ENCODE results near the gene CDKN1A. TPM values are rescaled to one million over a fixed set of nuclear protein-coding genes. Genes with fewer than 3 reads are reported as not detected.

The CDKN1A gene
- total RNA-seq, 2 experiments from 2014 or later: 36.7 to 39.5 TPM

- no peaks in the 10 kb centered on the region for H3K9me3 Mint-ChIP-seq
- peaks cover 5% of the 10 kb centered on the region for H3K27me3 Mint-ChIP-seq
- H3K27ac Mint-ChIP-seq: no peak overlapping the region
- DNase-seq: no peak
- no peak overlapping the region for H3K4me3 Mint-ChIP-seq
- POLR2A ChIA-PET: no interaction called here
- H3K4me1 Mint-ChIP-seq: peaks cover 17% of the 10 kb centered on the region
- CTCF ChIA-PET: interaction anchor here (0.9 to 1.8 kb wide), 3 partner anchors 8 to 14 kb away, joined by 3 to 6 read pairs (median 4); no protein-coding TSS in a partner anchor
- no peaks in the 10 kb centered on the region for H3K36me3 Mint-ChIP-seq (ENCODE audit: low read depth)
Measured at GRCh38 chr6:36671687-36672375, 6.7 kb upstream of the CDKN1A start.

DNA sequence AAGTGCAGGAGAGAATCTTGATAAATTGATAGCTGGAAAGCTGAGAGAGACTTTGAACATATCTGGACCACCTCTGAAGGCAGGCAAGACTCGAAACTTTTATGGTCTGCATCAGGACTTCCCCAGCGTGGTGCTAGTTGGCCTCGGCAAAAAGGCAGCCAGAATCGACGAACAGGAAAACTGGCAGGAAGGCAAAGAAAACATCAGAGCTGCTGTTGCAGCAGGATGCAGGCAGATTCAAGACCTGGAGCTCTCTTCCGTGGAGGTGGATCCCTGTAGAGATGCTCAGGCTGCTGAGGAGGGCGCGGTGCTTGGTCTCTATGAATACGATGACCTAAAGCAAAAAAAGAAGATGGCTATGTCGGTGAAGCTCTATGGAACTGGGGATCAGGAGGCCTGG lies 4.6 kb upstream of the CDKN1A start:
- CTCF ChIA-PET: interaction anchor here (0.6 to 1.3 kb wide), 4 partner anchors 19 to 81 kb away, joined by 3 to 10 read pairs (median 3); no protein-coding TSS in a partner anchor
- Mint-ChIP-seq H3K4me3 (no peak overlapping the region), H3K27ac (no peak overlapping the region), H3K4me1 (peaks cover 32% of the 10 kb centered on the region), H3K27me3 (peaks cover 13% of the 10 kb centered on the region), H3K36me3 (ENCODE audit: low read depth) (peaks cover 1% of the 10 kb centered on the region), H3K9me3 (no peaks in the 10 kb centered on the region)
- DNase-seq: no peak
- POLR2A ChIA-PET: no interaction called here

DNA sequence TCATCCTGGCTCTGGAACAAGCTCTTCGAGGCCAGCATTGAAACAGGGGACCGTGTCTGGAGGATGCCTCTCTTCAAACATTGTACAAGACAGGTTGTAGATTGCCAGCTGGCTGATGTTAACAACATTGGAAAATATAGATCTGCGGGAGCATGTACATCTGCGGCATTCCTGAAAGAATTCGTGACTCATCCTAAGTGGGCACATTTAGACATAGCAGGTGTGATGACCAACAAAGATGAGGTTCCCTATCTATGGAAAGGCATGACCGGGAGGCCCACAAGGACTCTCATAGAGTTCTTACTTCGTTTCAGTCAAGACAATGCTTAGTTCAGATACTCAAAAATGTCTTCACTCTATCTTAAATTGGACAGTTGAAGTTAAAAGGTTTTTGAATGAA lies 3.6 kb upstream of the CDKN1A start:
- H3K4me3 Mint-ChIP-seq: no peak overlapping the region
- ChIA-PET CTCF (interaction anchor here (1.0 to 1.3 kb wide), 3 partner anchors 20 to 84 kb away, joined by 3 to 10 read pairs (median 4); no protein-coding TSS in a partner anchor), POLR2A (no interaction called here)
- no peaks in the 10 kb centered on the region for H3K9me3 Mint-ChIP-seq
- H3K27ac Mint-ChIP-seq: peak overlapping the region; percentile 0
- H3K4me1 Mint-ChIP-seq: peaks cover 33% of the 10 kb centered on the region
- peaks cover 13% of the 10 kb centered on the region for H3K27me3 Mint-ChIP-seq
- peaks cover 1% of the 10 kb centered on the region for H3K36me3 Mint-ChIP-seq (ENCODE audit: low read depth)
- no peak for DNase-seq

- Mint-ChIP-seq H3K27ac (peak overlapping the region; percentile 65), H3K27me3 (peaks cover 15% of the 10 kb centered on the region), H3K4me3 (peak overlapping the region; percentile 5), H3K36me3 (ENCODE audit: low read depth) (peaks cover 13% of the 10 kb centered on the region), H3K9me3 (no peaks in the 10 kb centered on the region), H3K4me1 (peaks cover 43% of the 10 kb centered on the region)
- CTCF ChIA-PET: interaction anchor here (1.1 to 1.5 kb wide), 5 partner anchors 9 to 61 kb away, joined by 3 to 5 read pairs (median 3); no protein-coding TSS in a partner anchor
- no peak for DNase-seq
- POLR2A ChIA-PET: interaction anchor here (0.5 kb wide), 1 partner anchor 68 kb away, joined by 4 read pairs; no protein-coding TSS in a partner anchor
Measured at GRCh38 chr6:36676141-36677058, 2.1 kb upstream of the CDKN1A start.

DNA sequence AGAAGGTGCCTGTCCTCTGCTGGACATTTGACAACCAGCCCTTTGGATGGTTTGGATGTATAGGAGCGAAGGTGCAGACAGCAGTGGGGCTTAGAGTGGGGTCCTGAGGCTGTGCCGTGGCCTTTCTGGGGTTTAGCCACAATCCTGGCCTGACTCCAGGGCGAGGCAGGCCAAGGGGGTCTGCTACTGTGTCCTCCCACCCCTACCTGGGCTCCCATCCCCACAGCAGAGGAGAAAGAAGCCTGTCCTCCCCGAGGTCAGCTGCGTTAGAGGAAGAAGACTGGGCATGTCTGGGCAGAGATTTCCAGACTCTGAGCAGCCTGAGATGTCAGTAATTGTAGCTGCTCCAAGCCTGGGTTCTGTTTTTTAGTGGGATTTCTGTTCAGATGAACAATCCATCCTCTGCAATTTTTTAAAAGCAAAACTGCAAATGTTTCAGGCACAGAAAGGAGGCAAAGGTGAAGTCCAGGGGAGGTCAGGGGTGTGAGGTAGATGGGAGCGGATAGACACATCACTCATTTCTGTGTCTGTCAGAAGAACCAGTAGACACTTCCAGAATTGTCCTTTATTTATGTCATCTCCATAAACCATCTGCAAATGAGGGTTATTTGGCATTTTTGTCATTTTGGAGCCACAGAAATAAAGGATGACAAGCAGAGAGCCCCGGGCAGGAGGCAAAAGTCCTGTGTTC lies 1.3 kb upstream of the CDKN1A start:
- peak overlapping the region; percentile 77 for H3K27ac Mint-ChIP-seq
- H3K27me3 Mint-ChIP-seq: peaks cover 15% of the 10 kb centered on the region
- ChIA-PET CTCF (interaction anchor here (1.1 to 1.5 kb wide), 4 partner anchors 10 to 62 kb away, joined by 3 to 5 read pairs (median 3); no protein-coding TSS in a partner anchor), POLR2A (no interaction called here)
- H3K4me1 Mint-ChIP-seq: peaks cover 46% of the 10 kb centered on the region
- peaks cover 13% of the 10 kb centered on the region for H3K36me3 Mint-ChIP-seq (ENCODE audit: low read depth)
- DNase-seq: no peak
- H3K4me3 Mint-ChIP-seq: peak overlapping the region; percentile 63
- H3K9me3 Mint-ChIP-seq: no peaks in the 10 kb centered on the region

- Mint-ChIP-seq H3K27me3 (peaks cover 15% of the 10 kb centered on the region), H3K4me1 (peaks cover 53% of the 10 kb centered on the region), H3K4me3 (peak overlapping the region; percentile 63), H3K27ac (peak overlapping the region; percentile 77), H3K36me3 (ENCODE audit: low read depth) (peaks cover 14% of the 10 kb centered on the region), H3K9me3 (no peaks in the 10 kb centered on the region)
- ChIA-PET POLR2A (no interaction called here), CTCF (interaction anchor here (1.1 to 3.5 kb wide), 8 partner anchors 9 to 63 kb away, joined by 3 to 15 read pairs (median 4); no protein-coding TSS in a partner anchor)
- no peak for DNase-seq
Measured at GRCh38 chr6:36677753-36678487, 594 bp upstream of the CDKN1A start.

- Mint-ChIP-seq H3K36me3 (ENCODE audit: low read depth) (peaks cover 23% of the 10 kb centered on the region), H3K27ac (peak overlapping the region; percentile 90), H3K9me3 (no peaks in the 10 kb centered on the region), H3K27me3 (peaks cover 10% of the 10 kb centered on the region), H3K4me1 (peaks cover 64% of the 10 kb centered on the region), H3K4me3 (peak overlapping the region; percentile 96)
- ChIA-PET POLR2A (interaction anchor here (0.6 kb wide), 1 partner anchor 78 kb away, joined by 4 read pairs; no protein-coding TSS in a partner anchor), CTCF (interaction anchor here (0.5 to 3.5 kb wide), 12 partner anchors 8 to 80 kb away, joined by 3 to 15 read pairs (median 4); no protein-coding TSS in a partner anchor)
- no peak for DNase-seq
Measured at GRCh38 chr6:36679043-36679833, 724 bp downstream of the CDKN1A start.

- Mint-ChIP-seq H3K27ac (peak overlapping the region; percentile 76), H3K9me3 (no peaks in the 10 kb centered on the region), H3K4me1 (peaks cover 48% of the 10 kb centered on the region), H3K27me3 (peaks cover 10% of the 10 kb centered on the region), H3K36me3 (ENCODE audit: low read depth) (peaks cover 47% of the 10 kb centered on the region), H3K4me3 (peak overlapping the region; percentile 44)
- ChIA-PET POLR2A (no interaction called here), CTCF (interaction anchor here (0.6 to 3.2 kb wide), 8 partner anchors 9 to 335 kb away, joined by 3 to 11 read pairs (median 4); partner anchors contain the start of gene RAB44)
- peak; percentile 63 for DNase-seq
Measured at GRCh38 chr6:36682328-36683144, 4.0 kb downstream of the CDKN1A start.

DNA sequence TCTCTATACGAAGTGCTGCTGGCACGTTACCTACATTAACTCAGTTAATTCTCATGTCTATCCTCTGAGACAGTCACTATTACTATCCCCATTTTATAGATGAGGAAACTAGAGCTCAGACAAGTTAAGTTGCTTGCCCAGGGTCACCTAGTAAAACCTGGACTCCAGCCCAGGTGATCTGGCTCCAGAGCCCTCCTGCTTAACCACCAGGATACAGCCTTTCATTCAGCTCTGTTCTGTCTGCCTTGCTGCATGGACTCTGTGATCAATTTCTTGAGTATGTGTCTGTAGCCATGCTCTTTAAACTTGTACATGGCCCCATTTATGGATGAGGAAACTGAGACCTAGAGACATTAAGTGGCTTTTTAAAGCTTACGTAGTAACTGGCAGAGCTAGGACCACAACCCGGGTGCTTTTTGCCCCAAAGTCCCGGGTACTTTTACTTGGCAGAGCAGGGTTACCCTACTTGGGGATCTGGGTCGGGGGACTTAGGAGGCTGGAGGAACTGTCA lies 4.7 kb downstream of the CDKN1A start:
- Mint-ChIP-seq H3K36me3 (ENCODE audit: low read depth) (peaks cover 50% of the 10 kb centered on the region), H3K9me3 (no peaks in the 10 kb centered on the region), H3K27ac (peak overlapping the region; percentile 76), H3K4me1 (peaks cover 41% of the 10 kb centered on the region), H3K4me3 (no peak overlapping the region), H3K27me3 (peaks cover 7% of the 10 kb centered on the region)
- DNase-seq: no peak
- ChIA-PET CTCF (interaction anchor here (0.6 to 3.2 kb wide), 9 partner anchors 8 to 335 kb away, joined by 3 to 11 read pairs (median 3); partner anchors contain the start of gene RAB44), POLR2A (no interaction called here)

- H3K27ac Mint-ChIP-seq: peak overlapping the region; percentile 76
Measured at GRCh38 chr6:36683656-36684446, 5.3 kb downstream of the CDKN1A start.

More at GRCh38 chr6:36683656-36684446, 5.3 kb downstream of the CDKN1A start:
- Mint-ChIP-seq H3K9me3 (no peaks in the 10 kb centered on the region), H3K36me3 (ENCODE audit: low read depth) (peaks cover 49% of the 10 kb centered on the region), H3K4me1 (peaks cover 36% of the 10 kb centered on the region), H3K4me3 (no peak overlapping the region), H3K27me3 (peaks cover 3% of the 10 kb centered on the region)
- CTCF ChIA-PET: interaction anchor here (0.8 to 3.2 kb wide), 8 partner anchors 7 to 334 kb away, joined by 3 to 11 read pairs (median 3); partner anchors contain the start of gene RAB44
- no peak for DNase-seq
- POLR2A ChIA-PET: no interaction called here
